OCI-LY1 (cell line): ENCODE measurements around the gene NAV2.

Source experiments
- H2AFZ ChIP-seq: fragments of 200-600 bp; sonication (generic), shearing (Covaris generic); 2 replicates; pipeline ENCODE4 v1.6.0; 2014; ENCODE audit warnings: antibody characterized with exemption, mild to moderate bottlenecking, low read length
- H3F3A ChIP-seq: fragments of 200-600 bp; sonication (generic), shearing (Covaris generic); 2 replicates; pipeline ENCODE4 v1.6.0; 2014; ENCODE audit warnings: mild to moderate bottlenecking, antibody characterized with exemption, low read length, moderate library complexity; ENCODE audit not compliant: insufficient read depth
- H3K27ac ChIP-seq: fragments of 200-600 bp; sonication (generic); 2 replicates; pipeline ENCODE4 v1.5.1; 2014; ENCODE audit warnings: low read length, mixed run types, mild to moderate bottlenecking, low read depth; ENCODE audit not compliant: poor library complexity, severe bottlenecking
- H3K27me3 ChIP-seq: fragments of 200-600 bp; sonication (generic); 2 replicates; pipeline ENCODE4 v1.6.0; 2014; ENCODE audit warnings: antibody characterized with exemption, mild to moderate bottlenecking, low read length, moderate library complexity; ENCODE audit not compliant: insufficient read depth
- H3K36me3 ChIP-seq: fragments of 200-600 bp; sonication (generic); 2 replicates; pipeline ENCODE4 v1.6.1; 2014; ENCODE audit warnings: mild to moderate bottlenecking, antibody characterized with exemption, low read length, moderate library complexity, mixed read lengths; ENCODE audit not compliant: insufficient read depth
- H3K4me1 ChIP-seq: fragments of 200-600 bp; sonication (generic); 2 replicates; pipeline ENCODE4 v1.5.1; 2014; ENCODE audit warnings: mild to moderate bottlenecking, low read length, moderate library complexity; ENCODE audit not compliant: insufficient read depth, severe bottlenecking
- H3K4me2 ChIP-seq: fragments of 200-600 bp; sonication (generic), shearing (Covaris generic); 2 replicates; pipeline ENCODE4 v1.6.1; 2014; ENCODE audit warnings: low read length
- H3K4me3 ChIP-seq: fragments of 200-600 bp; sonication (generic); 2 replicates; pipeline ENCODE4 v1.5.1; 2014; ENCODE audit warnings: low read length, low read depth, mild to moderate bottlenecking, mixed read lengths; ENCODE audit not compliant: poor library complexity, severe bottlenecking
- H3K79me2 ChIP-seq: fragments of 200-600 bp; shearing (Covaris generic); 2 replicates; pipeline ENCODE4 v1.6.1; 2016; ENCODE audit warnings: mixed run types, low read length, mixed read lengths; ENCODE audit not compliant: insufficient read depth
- H3K9ac ChIP-seq: fragments of 200-600 bp; sonication (generic), shearing (Covaris generic); 2 replicates; pipeline ENCODE4 v1.6.1; 2014; ENCODE audit warnings: mild to moderate bottlenecking, low read length, mixed read lengths
- H3K9me2 ChIP-seq: fragments of 200-600 bp; sonication (generic), shearing (Covaris generic); 2 replicates; pipeline ENCODE4 v1.6.1; 2014; ENCODE audit warnings: low read depth, mild to moderate bottlenecking, low read length, mixed read lengths
- H3K9me3 ChIP-seq: fragments of 200-600 bp; shearing (Covaris generic); 2 replicates; pipeline ENCODE4 v1.6.1; 2014; ENCODE audit warnings: low read length, mixed read lengths
- H4K20me1 ChIP-seq: fragments of 200-600 bp; sonication (generic), shearing (Covaris generic); 2 replicates; pipeline ENCODE4 v1.6.0; 2016; ENCODE audit warnings: mild to moderate bottlenecking, low read length; ENCODE audit not compliant: insufficient read depth
- EZH2 ChIP-seq: fragments of 200-600 bp; sonication (generic), shearing (Covaris generic); IDR thresholded peaks from 2 replicates; pipeline ENCODE4 v1.8.0; 2017; ENCODE audit warnings: borderline replicate concordance, mixed run types, mild to moderate bottlenecking, antibody characterized with exemption, low read length, moderate library complexity, mixed read lengths
- TF ChIP-seq, protein P1 (sequence below): fragments of 200-600 bp; sonication (generic), shearing (Covaris generic); IDR thresholded peaks from 2 replicates; pipeline ENCODE4 v1.5.1; 2017; ENCODE audit warnings: mild to moderate bottlenecking, antibody characterized with exemption, low read length, moderate library complexity, mixed read lengths

The NAV2 gene

GRCh38 chr11:19996571-19996970 lies 283.9 kb downstream of the NAV2 start:
- Histone ChIP-seq H3K4me2 (no peak overlapping the region), H3K79me2 (no peaks in the 10 kb centered on the region), H3K9ac (no peak overlapping the region), H3K27me3 (no peaks in the 10 kb centered on the region), H3K27ac (no peak overlapping the region), H3F3A (no peaks in the 10 kb centered on the region), H3K9me3 (no peaks in the 10 kb centered on the region), H3K9me2 (no peaks in the 10 kb centered on the region), H3K4me1 (no peaks in the 10 kb centered on the region), H4K20me1 (no peaks in the 10 kb centered on the region), H2AFZ (no peak overlapping the region), H3K4me3 (no peak overlapping the region), H3K36me3 (no peaks in the 10 kb centered on the region)
- TF ChIP-seq EZH2, result no peak
- TF ChIP-seq, protein P1, sequence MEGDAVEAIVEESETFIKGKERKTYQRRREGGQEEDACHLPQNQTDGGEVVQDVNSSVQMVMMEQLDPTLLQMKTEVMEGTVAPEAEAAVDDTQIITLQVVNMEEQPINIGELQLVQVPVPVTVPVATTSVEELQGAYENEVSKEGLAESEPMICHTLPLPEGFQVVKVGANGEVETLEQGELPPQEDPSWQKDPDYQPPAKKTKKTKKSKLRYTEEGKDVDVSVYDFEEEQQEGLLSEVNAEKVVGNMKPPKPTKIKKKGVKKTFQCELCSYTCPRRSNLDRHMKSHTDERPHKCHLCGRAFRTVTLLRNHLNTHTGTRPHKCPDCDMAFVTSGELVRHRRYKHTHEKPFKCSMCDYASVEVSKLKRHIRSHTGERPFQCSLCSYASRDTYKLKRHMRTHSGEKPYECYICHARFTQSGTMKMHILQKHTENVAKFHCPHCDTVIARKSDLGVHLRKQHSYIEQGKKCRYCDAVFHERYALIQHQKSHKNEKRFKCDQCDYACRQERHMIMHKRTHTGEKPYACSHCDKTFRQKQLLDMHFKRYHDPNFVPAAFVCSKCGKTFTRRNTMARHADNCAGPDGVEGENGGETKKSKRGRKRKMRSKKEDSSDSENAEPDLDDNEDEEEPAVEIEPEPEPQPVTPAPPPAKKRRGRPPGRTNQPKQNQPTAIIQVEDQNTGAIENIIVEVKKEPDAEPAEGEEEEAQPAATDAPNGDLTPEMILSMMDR, result no peak

GRCh38 chr11:20000022-20000350 lies 287.3 kb downstream of the NAV2 start:
- Histone ChIP-seq H3F3A (no peaks in the 10 kb centered on the region), H3K9ac (no peak overlapping the region), H4K20me1 (no peaks in the 10 kb centered on the region), H3K4me1 (no peaks in the 10 kb centered on the region), H3K79me2 (no peaks in the 10 kb centered on the region), H3K9me2 (no peaks in the 10 kb centered on the region), H2AFZ (no peak overlapping the region), H3K27ac (no peak overlapping the region), H3K4me3 (no peak overlapping the region), H3K27me3 (no peaks in the 10 kb centered on the region), H3K9me3 (no peaks in the 10 kb centered on the region), H3K4me2 (no peak overlapping the region), H3K36me3 (no peaks in the 10 kb centered on the region)
- no peak for TF ChIP-seq EZH2
- TF ChIP-seq, protein P1, result no peak

DNA sequence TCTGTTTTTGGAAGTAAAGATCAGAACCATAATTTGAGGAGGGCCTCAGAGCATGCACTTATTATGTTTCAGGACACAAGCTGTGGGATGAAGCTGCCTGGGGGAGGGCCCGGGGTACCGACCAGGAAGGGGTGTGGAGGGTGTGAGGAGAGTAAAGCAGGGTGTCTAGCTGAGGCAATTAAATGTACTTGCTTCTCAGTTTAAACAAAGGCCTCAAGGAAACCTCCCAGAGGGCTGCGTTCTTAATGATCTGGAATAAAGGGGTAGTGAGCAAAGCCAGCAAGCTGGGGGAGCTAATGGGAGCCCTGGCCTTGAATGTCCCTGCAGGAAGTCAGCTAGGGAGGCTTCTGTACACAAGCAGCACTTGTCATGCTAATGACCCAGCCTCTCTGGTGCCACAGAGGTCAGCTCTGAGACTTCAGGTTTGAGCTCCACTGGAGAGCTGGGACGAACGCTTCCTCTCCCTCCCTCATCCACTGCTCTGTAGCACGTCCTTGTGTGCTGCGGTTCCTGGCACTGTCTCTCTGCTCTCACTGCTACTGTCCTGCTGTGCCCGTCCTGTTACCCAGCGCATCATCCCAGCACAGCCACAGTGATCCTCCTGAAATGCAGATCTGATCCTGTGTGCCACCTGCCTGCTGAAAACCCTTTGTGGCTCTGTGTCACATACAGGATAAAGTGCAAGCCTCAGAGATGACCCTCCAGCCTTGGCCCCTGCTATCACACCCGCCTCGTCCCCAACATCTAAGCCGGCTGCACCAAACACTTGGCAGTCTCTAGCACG lies 287.9 kb downstream of the NAV2 start:
- Histone ChIP-seq H3K79me2 (no peaks in the 10 kb centered on the region), H2AFZ (no peak overlapping the region), H3K9ac (no peak overlapping the region), H3F3A (no peaks in the 10 kb centered on the region), H3K27me3 (no peaks in the 10 kb centered on the region), H3K27ac (no peak overlapping the region), H3K9me3 (no peaks in the 10 kb centered on the region), H3K4me1 (no peaks in the 10 kb centered on the region), H3K36me3 (no peaks in the 10 kb centered on the region), H3K9me2 (no peaks in the 10 kb centered on the region), H3K4me2 (no peak overlapping the region), H4K20me1 (no peaks in the 10 kb centered on the region), H3K4me3 (no peak overlapping the region)
- TF ChIP-seq, protein P1, result no peak
- TF ChIP-seq EZH2, result no peak
